Duodenal mucosa (tissue), 2 donors: Measurements from ENCODE around the gene INTS12.
"Not testable (repeated sequence)": the region's sequence is repeated elsewhere in the genome, so short reads cannot be mapped to it uniquely, and the experiment has no call there.

Source experiments
- H3K27ac ChIP-seq: one replicate; pipeline ENCODE4 v1.7.0; 2013; ENCODE audit warnings: low read depth, low read length
- H3K27me3 ChIP-seq, 2 donors: one replicate each; pipeline ENCODE4 v1.7.0; 2013; ENCODE audit warnings: low read length in 2 of 2, control low read depth in 1 of 2; ENCODE audit not compliant: insufficient read depth in 2 of 2, control insufficient read depth in 1 of 2
- H3K36me3 ChIP-seq, 2 donors: one replicate each; pipeline ENCODE4 v1.7.0; 2013; ENCODE audit warnings: low read length in 2 of 2, control low read depth in 1 of 2; ENCODE audit not compliant: insufficient read depth in 2 of 2, control insufficient read depth in 1 of 2
- H3K4me1 ChIP-seq, 2 donors: one replicate each; pipeline ENCODE4 v1.7.0; 2013; ENCODE audit warnings: low read length in 2 of 2, control low read depth in 1 of 2; ENCODE audit not compliant: insufficient read depth in 2 of 2, control insufficient read depth in 1 of 2
- H3K4me3 ChIP-seq, 2 donors: one replicate each; pipeline ENCODE4 v1.7.0; 2013; ENCODE audit warnings: low read length in 2 of 2, low read depth in 1 of 2
- H3K9ac ChIP-seq, 2 donors: one replicate each; pipeline ENCODE4 v1.7.0; 2013; ENCODE audit warnings: low read length in 2 of 2, low read depth in 1 of 2
- H3K9me3 ChIP-seq, 2 donors: one replicate each; pipeline ENCODE4 v1.7.0; 2013; ENCODE audit warnings: low read length in 2 of 2, control low read depth in 1 of 2; ENCODE audit not compliant: control insufficient read depth in 1 of 2

Gene INTS12

GRCh38 chr4:105715692-105716278 is 7.3 kb upstream of the INTS12 start:
- Histone ChIP-seq H3K4me3 (no peak overlapping the region), H3K9ac (no peak overlapping the region), H3K36me3 (peaks cover 0 to 3% of the 10 kb centered on the region in 2 donors), H3K4me1 (no peaks in the 10 kb centered on the region), H3K9me3 (no peaks in the 10 kb centered on the region), H3K27me3 (no peaks in the 10 kb centered on the region), H3K27ac (no peak overlapping the region)

- no peak overlapping the region for H3K9ac ChIP-seq
- H3K27me3 ChIP-seq: no peaks in the 10 kb centered on the region
- no peak overlapping the region for H3K27ac ChIP-seq
- no peak overlapping the region for H3K4me3 ChIP-seq
- H3K36me3 ChIP-seq: peaks cover 0 to under 1% of the 10 kb centered on the region in 2 donors
- H3K4me1 ChIP-seq: no peaks in the 10 kb centered on the region
- no peaks in the 10 kb centered on the region for H3K9me3 ChIP-seq
These were observed 6.4 kb upstream of the INTS12 start for GRCh38 chr4:105714932-105715331.

GRCh38 chr4:105714071-105714521 is 5.6 kb upstream of the INTS12 start:
- Histone ChIP-seq H3K27me3 (no peaks in the 10 kb centered on the region), H3K4me1 (peaks cover 6 to 7% of the 10 kb centered on the region in 2 donors), H3K9me3 (no peaks in the 10 kb centered on the region), H3K4me3 (peak overlapping the region in 1 of 2 donors; percentile 13), H3K9ac (no peak overlapping the region), H3K27ac (no peak overlapping the region), H3K36me3 (no peaks in the 10 kb centered on the region)

- peaks cover 6 to 8% of the 10 kb centered on the region in 2 donors for H3K4me1 ChIP-seq
- no peak overlapping the region for H3K9ac ChIP-seq
- no peak overlapping the region for H3K27ac ChIP-seq
- H3K9me3 ChIP-seq: no peaks in the 10 kb centered on the region
- H3K27me3 ChIP-seq: no peaks in the 10 kb centered on the region
- H3K4me3 ChIP-seq: no peak overlapping the region
- no peaks in the 10 kb centered on the region for H3K36me3 ChIP-seq
These were observed 4.3 kb upstream of the INTS12 start for GRCh38 chr4:105712766-105713165.

- no peak overlapping the region for H3K9ac ChIP-seq
- no peaks in the 10 kb centered on the region for H3K36me3 ChIP-seq
- peaks cover 8 to 18% of the 10 kb centered on the region in 2 donors for H3K4me1 ChIP-seq
- H3K9me3 ChIP-seq: no peaks in the 10 kb centered on the region
- no peak overlapping the region for H3K27ac ChIP-seq
- no peaks in the 10 kb centered on the region for H3K27me3 ChIP-seq
- no peak overlapping the region for H3K4me3 ChIP-seq
These were observed 2.2 kb upstream of the INTS12 start for GRCh38 chr4:105710678-105711077.

DNA sequence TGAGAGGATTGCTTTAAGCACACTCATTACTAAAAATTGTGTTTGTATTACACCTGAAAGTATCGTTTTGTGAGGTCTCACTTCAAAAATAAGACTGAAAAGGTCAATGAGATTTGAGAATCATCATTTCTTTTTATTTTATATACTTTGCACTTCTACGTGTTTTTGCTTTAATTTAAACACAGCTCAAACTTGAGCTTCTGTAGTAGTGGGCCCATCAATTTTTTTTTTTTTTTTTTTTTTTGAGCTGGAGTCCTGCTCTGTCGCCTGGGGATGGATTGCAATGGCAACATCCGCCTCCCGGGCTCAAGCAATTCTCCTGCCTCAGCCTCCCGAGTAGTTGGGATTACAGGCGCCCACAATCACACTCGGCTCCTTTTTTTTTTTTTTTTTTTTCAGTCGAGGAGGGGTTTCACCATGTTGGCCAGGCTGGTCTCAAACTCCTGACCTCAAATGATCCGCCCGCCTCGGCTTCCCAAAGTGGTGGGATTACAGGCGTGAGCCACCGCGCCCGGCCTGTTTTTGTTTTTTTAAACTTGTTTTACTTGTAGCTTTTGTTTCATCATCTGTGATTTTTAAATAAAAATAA is 1.6 kb upstream of the INTS12 start:
- H3K27me3 ChIP-seq: no peaks in the 10 kb centered on the region
- H3K36me3 ChIP-seq: no peaks in the 10 kb centered on the region
- H3K4me3 ChIP-seq: peak overlapping the region; percentile 92 to 99
- H3K27ac ChIP-seq: no peak overlapping the region
- no peak overlapping the region for H3K9ac ChIP-seq
- H3K9me3 ChIP-seq: no peaks in the 10 kb centered on the region
- H3K4me1 ChIP-seq: peaks cover 8 to 18% of the 10 kb centered on the region in 2 donors

GRCh38 chr4:105709081-105709450 is 577 bp upstream of the INTS12 start:
- H3K9ac ChIP-seq: peak overlapping the region; percentile 96 to 98
- H3K27ac ChIP-seq: peak overlapping the region; percentile 23
- peak overlapping the region; percentile 92 to 99 for H3K4me3 ChIP-seq
- no peaks in the 10 kb centered on the region for H3K9me3 ChIP-seq
- peaks cover 8 to 18% of the 10 kb centered on the region in 2 donors for H3K4me1 ChIP-seq
- no peaks in the 10 kb centered on the region for H3K36me3 ChIP-seq
- H3K27me3 ChIP-seq: no peaks in the 10 kb centered on the region

- Histone ChIP-seq H3K27ac (no peak overlapping the region), H3K27me3 (no peaks in the 10 kb centered on the region), H3K4me1 (peaks cover 8 to 19% of the 10 kb centered on the region in 2 donors), H3K9ac (peak overlapping the region; percentile 96 to 98), H3K4me3 (peak overlapping the region; percentile 92 to 99), H3K36me3 (peaks cover 0 to 4% of the 10 kb centered on the region in 2 donors), H3K9me3 (no peaks in the 10 kb centered on the region)
These were observed 708 bp downstream of the INTS12 start for GRCh38 chr4:105707782-105708180.

- Histone ChIP-seq H3K27ac (no peak overlapping the region), H3K36me3 (peaks cover 2 to 37% of the 10 kb centered on the region in 2 donors), H3K27me3 (no peaks in the 10 kb centered on the region), H3K4me3 (no peak overlapping the region), H3K9ac (no peak overlapping the region), H3K9me3 (no peaks in the 10 kb centered on the region), H3K4me1 (peaks cover 0 to 5% of the 10 kb centered on the region in 2 donors)
These were observed 9.9 kb downstream of the INTS12 start for GRCh38 chr4:105698607-105699006.

GRCh38 chr4:105695832-105696231 is 12.7 kb downstream of the INTS12 start:
- H3K4me3 ChIP-seq, H3K4me1 ChIP-seq, H3K9ac ChIP-seq, H3K9me3 ChIP-seq, H3K27ac ChIP-seq, H3K27me3 ChIP-seq: not testable (repeated sequence)
- H3K36me3 ChIP-seq: peaks cover 6 to 56% of the 10 kb centered on the region in 2 donors
